Neural progenitor cell (in vitro differentiated cells): ENCODE data around the gene MKRN2.

Source experiments
- CTCF ChIP-seq: fragments of 200-600 bp; sonication (generic); IDR thresholded peaks from 2 replicates; pipeline ENCODE4 v1.5.1; 2017; ENCODE audit warnings: antibody characterized with exemption, mild to moderate bottlenecking
- EZH2 ChIP-seq: fragments of 200-600 bp; sonication (generic); IDR thresholded peaks from 2 replicates; pipeline ENCODE4 v1.6.1; 2017; ENCODE audit warnings: antibody characterized with exemption, mild to moderate bottlenecking, moderate library complexity
- EZH2phosphoT487 ChIP-seq: fragments of 200-600 bp; sonication (generic); IDR thresholded peaks from 2 replicates; pipeline ENCODE4 v1.6.1; 2017; ENCODE audit warnings: antibody characterized with exemption

DNA sequence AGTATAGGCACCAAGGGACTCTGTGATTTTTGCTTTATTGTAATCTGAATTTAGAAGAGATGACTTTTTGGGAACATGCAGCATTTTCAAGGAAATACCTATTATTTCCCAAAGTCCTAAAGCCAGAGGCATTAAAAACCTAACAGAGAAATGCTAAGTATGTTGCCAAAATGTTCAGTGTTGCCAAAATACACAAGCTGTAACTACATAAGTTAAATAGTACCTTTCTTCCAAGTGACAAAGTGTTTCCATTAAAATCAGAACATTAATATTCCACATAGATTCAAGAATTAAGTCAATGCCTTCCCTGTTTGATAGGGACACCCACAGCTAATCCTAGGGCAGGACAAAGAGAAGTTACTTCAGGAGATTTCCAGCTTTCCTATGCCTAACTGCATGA is 42.0 kb downstream of the MKRN2 start:
- no peak for TF ChIP-seq CTCF
- TF ChIP-seq EZH2phosphoT487, result no peak
- TF ChIP-seq EZH2, result no peak
